ENCODE results near the gene MAGEA9B. TPM values are rescaled to one million over a fixed set of nuclear protein-coding genes. Genes with fewer than 3 reads are reported as not detected.
"Not testable (repeated sequence)": the region's sequence is repeated elsewhere in the genome, so short reads cannot be mapped to it uniquely, and the experiment has no call there.

Gene MAGEA9B
- total RNA-seq, 1 experiment from 2014 or later: not detected

GRCh38 chrX:149541521-149542047 is 45.7 kb downstream of the MAGEA9B start:
- DNase-seq: no peak
- H3K4me3 Mint-ChIP-seq (ENCODE audit: low read depth, unreplicated experiment): peak overlapping the region; percentile 75
- no peaks in the 10 kb centered on the region for H3K4me1 Mint-ChIP-seq (ENCODE audit: low read depth, unreplicated experiment)
- peaks cover 33% of the 10 kb centered on the region for H3K36me3 Mint-ChIP-seq (ENCODE audit: insufficient read depth, unreplicated experiment)
- intact Hi-C loops (cut with micrococcal nuclease; ENCODE audit: unreplicated experiment): no loop called here
- BruUV-seq (replicated peaks): no TSS peak
- no peak for TF ChIP-seq CTCF (IDR thresholded peaks at IDR 0.05; ENCODE audit: unreplicated experiment)
- H3K27me3 Mint-ChIP-seq (ENCODE audit: unreplicated experiment): no peaks in the 10 kb centered on the region
- H3K9me3 Mint-ChIP-seq (ENCODE audit: low read depth, unreplicated experiment): no peaks in the 10 kb centered on the region
- CTCF ChIA-PET: interaction anchor here (1.1 kb wide), 1 partner anchor 30 kb away, joined by 3 read pairs; no protein-coding TSS in a partner anchor
- H3K27ac Mint-ChIP-seq (ENCODE audit: unreplicated experiment): peak overlapping the region; percentile 96

GRCh38 chrX:149540621-149541520 is 46.4 kb downstream of the MAGEA9B start, which contains the start of gene EOLA1:
Gene EOLA1, plus strand, starts transcription at chrX:149541012. Its CDS starts 4,619 bp downstream, at chrX:149545631.
- Mint-ChIP-seq H3K36me3 (ENCODE audit: insufficient read depth, unreplicated experiment) (peaks cover 33% of the 10 kb centered on the region), H3K27ac (ENCODE audit: unreplicated experiment) (peak within 1 kb of the TSS; percentile 96), H3K9me3 (ENCODE audit: low read depth, unreplicated experiment) (no peaks in the 10 kb centered on the region), H3K4me3 (ENCODE audit: low read depth, unreplicated experiment) (peak within 1 kb of the TSS; percentile 75), H3K27me3 (ENCODE audit: unreplicated experiment) (no peaks in the 10 kb centered on the region), H3K4me1 (ENCODE audit: low read depth, unreplicated experiment) (no peaks in the 10 kb centered on the region)
- CTCF ChIA-PET: interaction anchor here (0.7 to 1.8 kb wide), 5 partner anchors 13 to 32 kb away, joined by 3 to 7 read pairs (median 5); no protein-coding TSS in a partner anchor
- no TSS peak for BruUV-seq (replicated peaks)
- TF ChIP-seq CTCF (IDR thresholded peaks at IDR 0.05; ENCODE audit: unreplicated experiment): no peak
- DNase-seq: peak; percentile 86
- intact Hi-C loops (cut with micrococcal nuclease; ENCODE audit: unreplicated experiment): no loop called here

- peak; percentile 89 for DNase-seq
- CTCF ChIA-PET: interaction anchor here (0.7 to 1.8 kb wide), 5 partner anchors 13 to 46 kb away, joined by 3 to 7 read pairs (median 5); no protein-coding TSS in a partner anchor
- Mint-ChIP-seq H3K27ac (ENCODE audit: unreplicated experiment) (peak overlapping the region; percentile 96), H3K36me3 (ENCODE audit: insufficient read depth, unreplicated experiment) (peaks cover 33% of the 10 kb centered on the region), H3K4me1 (ENCODE audit: low read depth, unreplicated experiment) (no peaks in the 10 kb centered on the region), H3K27me3 (ENCODE audit: unreplicated experiment) (no peaks in the 10 kb centered on the region), H3K9me3 (ENCODE audit: low read depth, unreplicated experiment) (no peaks in the 10 kb centered on the region), H3K4me3 (ENCODE audit: low read depth, unreplicated experiment) (peak overlapping the region; percentile 75)
- no TSS peak for BruUV-seq (replicated peaks)
- no peak for TF ChIP-seq CTCF (IDR thresholded peaks at IDR 0.05; ENCODE audit: unreplicated experiment)
- intact Hi-C loops (cut with micrococcal nuclease; ENCODE audit: unreplicated experiment): no loop called here
Observed at GRCh38 chrX:149540131-149540620, 47.1 kb downstream of the MAGEA9B start.

- BruUV-seq (replicated peaks): no TSS peak
- CTCF ChIA-PET: interaction anchor here (0.7 to 1.8 kb wide), 4 partner anchors 12 to 45 kb away, joined by 3 to 6 read pairs (median 4); no protein-coding TSS in a partner anchor
- intact Hi-C loops (cut with micrococcal nuclease; ENCODE audit: unreplicated experiment): no loop called here
- DNase-seq: peak; percentile 89
- Mint-ChIP-seq H3K4me1 (ENCODE audit: low read depth, unreplicated experiment) (no peaks in the 10 kb centered on the region), H3K27me3 (ENCODE audit: unreplicated experiment) (no peaks in the 10 kb centered on the region), H3K9me3 (ENCODE audit: low read depth, unreplicated experiment) (no peaks in the 10 kb centered on the region), H3K36me3 (ENCODE audit: insufficient read depth, unreplicated experiment) (peaks cover 33% of the 10 kb centered on the region), H3K4me3 (ENCODE audit: low read depth, unreplicated experiment) (peak overlapping the region; percentile 75), H3K27ac (ENCODE audit: unreplicated experiment) (peak overlapping the region; percentile 96)
- no peak for TF ChIP-seq CTCF (IDR thresholded peaks at IDR 0.05; ENCODE audit: unreplicated experiment)
Observed at GRCh38 chrX:149539283-149540130, 47.8 kb downstream of the MAGEA9B start.

GRCh38 chrX:149537474-149537873 is 49.8 kb downstream of the MAGEA9B start:
- intact Hi-C loops (cut with micrococcal nuclease; ENCODE audit: unreplicated experiment); H3K4me3 Mint-ChIP-seq (ENCODE audit: low read depth, unreplicated experiment); H3K9me3 Mint-ChIP-seq (ENCODE audit: low read depth, unreplicated experiment); H3K27me3 Mint-ChIP-seq (ENCODE audit: unreplicated experiment); H3K27ac Mint-ChIP-seq (ENCODE audit: unreplicated experiment); BruUV-seq (replicated peaks); DNase-seq; H3K4me1 Mint-ChIP-seq (ENCODE audit: low read depth, unreplicated experiment); CTCF ChIA-PET: not testable (repeated sequence)
- peaks cover 33% of the 10 kb centered on the region for H3K36me3 Mint-ChIP-seq (ENCODE audit: insufficient read depth, unreplicated experiment)

Measured in Calu3 (cell line).